SK-N-SH (cell line): ENCODE data around the gene CLEC4M. TPM values are rescaled to one million over a fixed set of nuclear protein-coding genes. Genes with fewer than 3 reads are reported as not detected.

ENCODE experiments used
- CTCF ChIA-PET: fragments of 300-600, 350-600 bp; formaldehyde crosslinking; extraction: SDS; loops from one replicate; lab custom pipeline; 2021; lab: Yijun Ruan, JAX
- POLR2A ChIA-PET: fragments of 350-600 bp; sonication (Branson Sonifier 250); formaldehyde crosslinking; extraction: SDS; loops from one replicate; lab custom pipeline; 2020; ENCODE audit warnings: antibody characterized with exemption, inconsistent platforms; lab: Yijun Ruan, JAX
- DNase-seq: peaks from one replicate; pipeline ENCODE4 v3.0.0; 2012
- H2AFZ ChIP-seq: fragments of 200-600 bp; sonication (generic); 2 replicates; pipeline ENCODE4 v1.8.1; 2016; ENCODE audit warnings: antibody characterized with exemption, mild to moderate bottlenecking, low read depth
- H3F3A ChIP-seq: fragments of 200-600 bp; sonication (generic); replicated peaks from 2 replicates; pipeline ENCODE3; 2016; ENCODE audit warnings: antibody characterized with exemption, mild to moderate bottlenecking; ENCODE audit not compliant: insufficient read depth
- H3K27ac ChIP-seq, 2 experiments: fragments of 200-500 bp in 1 of 2; fragments of 200-600 bp in 1 of 2; sonication (Bioruptor generic) in 1 of 2; sonication (generic), shearing (Covaris generic) in 1 of 2; 2 replicates each; pipeline versions ENCODE4 v1.5.1 to v1.6.1; 2014 to 2016; ENCODE audit warnings: low read depth in 2 of 2, inconsistent platforms in 1 of 2, low read length in 1 of 2, mild to moderate bottlenecking in 1 of 2, mixed read lengths in 1 of 2
- H3K27me3 ChIP-seq: fragments of 200-600 bp; sonication (generic), shearing (Covaris generic); 2 replicates; pipeline ENCODE4 v1.6.1; 2016; ENCODE audit warnings: mixed run types; ENCODE audit not compliant: insufficient read depth
- H3K36me3 ChIP-seq, 2 experiments: fragments of 200-500 bp in 1 of 2; fragments of 200-600 bp in 1 of 2; sonication (Bioruptor generic) in 1 of 2; sonication (generic) in 1 of 2; replicated peaks in 1 of 2; 2 replicates each; pipeline versions ENCODE3 to v1.5.1; 2014 to 2016; ENCODE audit warnings: low read length in 1 of 2, mild to moderate bottlenecking in 1 of 2; ENCODE audit not compliant: insufficient read depth in 2 of 2, control insufficient read depth in 1 of 2
- H3K4me1 ChIP-seq, 2 experiments: fragments of 200-500 bp in 1 of 2; fragments of 200-600 bp in 1 of 2; sonication (Bioruptor generic) in 1 of 2; sonication (generic), shearing (Covaris generic) in 1 of 2; 2 replicates each; pipeline versions ENCODE4 v1.5.1 to v1.6.1; 2014 to 2016; ENCODE audit warnings: low read depth in 1 of 2, low read length in 1 of 2, mixed run types in 1 of 2; ENCODE audit not compliant: insufficient read depth in 2 of 2, control insufficient read depth in 1 of 2
- H3K4me2 ChIP-seq: fragments of 200-600 bp; sonication (generic), shearing (Covaris generic); 2 replicates; pipeline ENCODE4 v1.6.1; 2017; ENCODE audit warnings: mixed run types
- H3K4me3 ChIP-seq, 2 experiments: fragments of 200-500 bp in 1 of 2; fragments of 200-600 bp in 1 of 2; sonication (Bioruptor generic) in 1 of 2; sonication (generic), shearing (Covaris generic) in 1 of 2; 2 replicates each; pipeline versions ENCODE4 v1.5.1 to v1.8.1; 2014 to 2016; ENCODE audit warnings: low read depth in 2 of 2, inconsistent platforms in 1 of 2, low read length in 1 of 2, mild to moderate bottlenecking in 1 of 2, mixed read lengths in 1 of 2, moderate library complexity in 1 of 2
- H3K79me2 ChIP-seq: fragments of 200-600 bp; sonication (generic); 2 replicates; pipeline ENCODE4 v1.8.1; 2017; ENCODE audit warnings: mild to moderate bottlenecking; ENCODE audit not compliant: insufficient read depth
- H3K9ac ChIP-seq: fragments of 200-600 bp; sonication (generic); 2 replicates; pipeline ENCODE4 v1.6.1; 2017; ENCODE audit warnings: mixed run types
- H3K9me2 ChIP-seq: fragments of 200-600 bp; sonication (generic); 2 replicates; pipeline ENCODE4 v1.6.1; 2017; ENCODE audit warnings: mixed run types
- H3K9me3 ChIP-seq: fragments of 200-600 bp; sonication (generic); 2 replicates; pipeline ENCODE4 v1.6.1; 2017; ENCODE audit warnings: mixed run types, mild to moderate bottlenecking, moderate library complexity
- H4K20me1 ChIP-seq: fragments of 200-600 bp; sonication (generic); 2 replicates; pipeline ENCODE4 v1.6.1; 2017; ENCODE audit warnings: mild to moderate bottlenecking, mixed run types; ENCODE audit not compliant: insufficient read depth
- GATA2 ChIP-seq: sonication (generic); formaldehyde crosslinking; IDR thresholded peaks from 2 replicates; pipeline ENCODE4 v1.5.0; 2020; ENCODE audit warnings: mild to moderate bottlenecking, missing genetic modification reagents
- NFIC ChIP-seq: IDR thresholded peaks from 2 replicates; pipeline ENCODE4 v1.4.0; 2012; ENCODE audit warnings: borderline replicate concordance
- RAD21 ChIP-seq: IDR thresholded peaks from 2 replicates; pipeline ENCODE4 v1.6.1; 2012; ENCODE audit warnings: mild to moderate bottlenecking, low read length
- RCOR1 ChIP-seq: fragments of 150-350 bp; IDR thresholded peaks from 2 replicates; pipeline ENCODE4 v1.6.1; 2017; ENCODE audit warnings: antibody characterized with exemption, low read length
- RXRA ChIP-seq: IDR thresholded peaks from 2 replicates; pipeline ENCODE4 v1.4.0; 2012; ENCODE audit warnings: low read depth, mild to moderate bottlenecking, borderline replicate concordance
- SIN3A ChIP-seq: IDR thresholded peaks from 2 replicates; pipeline ENCODE4 v1.6.1; 2012; ENCODE audit warnings: low read depth, mild to moderate bottlenecking, low read length, moderate library complexity, borderline replicate concordance
- SMC3 ChIP-seq: IDR thresholded peaks from 2 replicates; pipeline ENCODE4 v1.6.1; 2012; ENCODE audit warnings: low read depth, low read length, improper control_type of control experiment
- TAF1 ChIP-seq: IDR thresholded peaks from 2 replicates; pipeline ENCODE4 v1.6.1; 2012; ENCODE audit warnings: low read depth, mild to moderate bottlenecking, low read length, moderate library complexity, borderline replicate concordance
- TCF12 ChIP-seq: IDR thresholded peaks from 2 replicates; pipeline ENCODE4 v1.4.0; 2012
- WGBS: methylation state at CpG from one replicate; pipeline ENCODE4 v1.1.6; 2017; ENCODE audit warnings: low lambda C conversion rate; 5-methylcytosine and 5-hydroxymethylcytosine counted together
- polyA plus RNA-seq, 3 experiments: library from polyadenylated mRNA; depleted of rRNA; stranded (reverse); fragments of >200 nt; gene quantifications; 2 replicates each; pipeline ENCODE4 v1.2.3, GENCODE V29; 2012
- TF ChIP-seq, protein P1 (sequence below): IDR thresholded peaks from 2 replicates; pipeline ENCODE4 v1.4.0; 2012; ENCODE audit warnings: low read depth, borderline replicate concordance
- TF ChIP-seq, protein P2 (sequence below): fragments of 200-600 bp; sonication (generic); IDR thresholded peaks from 2 replicates; pipeline ENCODE4 v1.6.1; 2017; ENCODE audit warnings: antibody characterized with exemption, mild to moderate bottlenecking, moderate library complexity
- TF ChIP-seq, protein P3 (sequence below): IDR thresholded peaks from 2 replicates; pipeline ENCODE4 v1.4.0; 2012; ENCODE audit warnings: low read depth
- TF ChIP-seq, protein P4 (sequence below): IDR thresholded peaks from 2 replicates; pipeline ENCODE4 v1.4.0; 2012; ENCODE audit warnings: low read depth, borderline replicate concordance

The CLEC4M gene
- polyA plus RNA-seq, 1 of the 3 experiments (the other 2 are of a cell fraction), result not detected

DNA sequence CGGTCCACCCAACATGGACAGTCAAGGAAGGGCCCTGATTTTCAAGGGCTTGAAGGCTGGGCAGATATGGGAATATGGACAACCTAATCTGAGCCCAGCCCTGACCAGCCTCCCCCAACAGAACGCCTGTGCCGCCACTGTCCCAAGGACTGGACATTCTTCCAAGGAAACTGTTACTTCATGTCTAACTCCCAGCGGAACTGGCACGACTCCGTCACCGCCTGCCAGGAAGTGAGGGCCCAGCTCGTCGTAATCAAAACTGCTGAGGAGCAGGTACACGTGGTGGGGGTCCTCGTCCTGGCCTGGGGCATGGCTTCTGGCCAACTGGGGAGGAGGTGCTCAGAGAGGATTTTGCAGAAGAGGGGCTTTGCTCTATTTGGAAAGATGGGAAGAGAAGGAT, 3.5 kb downstream of the CLEC4M start:
- no peak for DNase-seq
- Histone ChIP-seq H3K9me3 (no peaks in the 10 kb centered on the region), H3K36me3 (no peaks in the 10 kb centered on the region), H3K4me2 (no peak overlapping the region), H3K79me2 (no peaks in the 10 kb centered on the region), H4K20me1 (no peaks in the 10 kb centered on the region), H3K27me3 (peaks cover 58% of the 10 kb centered on the region), H3K27ac (no peak overlapping the region), H3F3A (no peaks in the 10 kb centered on the region), H3K9ac (no peak overlapping the region), H2AFZ (no peak overlapping the region), H3K9me2 (no peaks in the 10 kb centered on the region), H3K4me1 (no peaks in the 10 kb centered on the region), H3K4me3 (no peak overlapping the region)
- CTCF ChIA-PET, result interaction anchor here (1.0 kb wide), 1 partner anchor 86 kb away, joined by 3 read pairs; the partner anchor contains the start of gene TRAPPC5
- 20% methylated on average over 3 of the region's 11 CpGs for WGBS
- TF ChIP-seq RAD21, result no peak
- POLR2A ChIA-PET, result no interaction called here

DNA sequence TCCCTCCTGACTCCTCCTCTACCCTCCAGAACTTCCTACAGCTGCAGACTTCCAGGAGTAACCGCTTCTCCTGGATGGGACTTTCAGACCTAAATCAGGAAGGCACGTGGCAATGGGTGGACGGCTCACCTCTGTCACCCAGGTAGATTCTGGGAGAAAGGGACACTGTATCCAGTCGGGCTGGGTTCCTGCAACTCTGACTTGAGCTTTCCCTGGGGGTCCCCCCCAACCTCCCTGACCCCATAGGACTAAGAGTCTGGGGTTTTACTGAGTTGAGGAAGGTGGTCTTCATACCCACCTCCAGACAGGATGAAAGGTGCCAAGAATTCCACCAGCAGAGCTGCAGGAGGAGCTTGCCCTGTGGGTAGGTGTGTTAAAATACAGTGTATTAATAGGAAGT, 4.4 kb downstream of the CLEC4M start:
- H3K9me2 ChIP-seq, result no peaks in the 10 kb centered on the region
- no peak overlapping the region for H3K27ac ChIP-seq
- no peak overlapping the region for H3K4me2 ChIP-seq
- WGBS, result 0% methylated on average over 4 of the region's 4 CpGs
- H3K4me3 ChIP-seq, result no peak overlapping the region
- no peak for DNase-seq
- ChIA-PET POLR2A (no interaction called here), CTCF (interaction anchor here (0.5 to 1.0 kb wide), 2 partner anchors 87 to 887 kb away, joined by 3 read pairs; partner anchors contain the start of gene TRAPPC5)
- no peaks in the 10 kb centered on the region for H4K20me1 ChIP-seq
- TF ChIP-seq TCF12 (no peak), GATA2 (CRISPR knock-in tag) (no peak), TAF1 (no peak), SIN3A (no peak), RCOR1 (no peak), RXRA (no peak), NFIC (no peak), SMC3 (no peak)
- TF ChIP-seq, protein P1, sequence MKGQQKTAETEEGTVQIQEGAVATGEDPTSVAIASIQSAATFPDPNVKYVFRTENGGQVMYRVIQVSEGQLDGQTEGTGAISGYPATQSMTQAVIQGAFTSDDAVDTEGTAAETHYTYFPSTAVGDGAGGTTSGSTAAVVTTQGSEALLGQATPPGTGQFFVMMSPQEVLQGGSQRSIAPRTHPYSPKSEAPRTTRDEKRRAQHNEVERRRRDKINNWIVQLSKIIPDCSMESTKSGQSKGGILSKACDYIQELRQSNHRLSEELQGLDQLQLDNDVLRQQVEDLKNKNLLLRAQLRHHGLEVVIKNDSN, result no peak
- TF ChIP-seq, protein P2, sequence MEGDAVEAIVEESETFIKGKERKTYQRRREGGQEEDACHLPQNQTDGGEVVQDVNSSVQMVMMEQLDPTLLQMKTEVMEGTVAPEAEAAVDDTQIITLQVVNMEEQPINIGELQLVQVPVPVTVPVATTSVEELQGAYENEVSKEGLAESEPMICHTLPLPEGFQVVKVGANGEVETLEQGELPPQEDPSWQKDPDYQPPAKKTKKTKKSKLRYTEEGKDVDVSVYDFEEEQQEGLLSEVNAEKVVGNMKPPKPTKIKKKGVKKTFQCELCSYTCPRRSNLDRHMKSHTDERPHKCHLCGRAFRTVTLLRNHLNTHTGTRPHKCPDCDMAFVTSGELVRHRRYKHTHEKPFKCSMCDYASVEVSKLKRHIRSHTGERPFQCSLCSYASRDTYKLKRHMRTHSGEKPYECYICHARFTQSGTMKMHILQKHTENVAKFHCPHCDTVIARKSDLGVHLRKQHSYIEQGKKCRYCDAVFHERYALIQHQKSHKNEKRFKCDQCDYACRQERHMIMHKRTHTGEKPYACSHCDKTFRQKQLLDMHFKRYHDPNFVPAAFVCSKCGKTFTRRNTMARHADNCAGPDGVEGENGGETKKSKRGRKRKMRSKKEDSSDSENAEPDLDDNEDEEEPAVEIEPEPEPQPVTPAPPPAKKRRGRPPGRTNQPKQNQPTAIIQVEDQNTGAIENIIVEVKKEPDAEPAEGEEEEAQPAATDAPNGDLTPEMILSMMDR, result no peak
- TF ChIP-seq, protein P3, sequence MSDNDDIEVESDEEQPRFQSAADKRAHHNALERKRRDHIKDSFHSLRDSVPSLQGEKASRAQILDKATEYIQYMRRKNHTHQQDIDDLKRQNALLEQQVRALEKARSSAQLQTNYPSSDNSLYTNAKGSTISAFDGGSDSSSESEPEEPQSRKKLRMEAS, result no peak
- TF ChIP-seq, protein P4, sequence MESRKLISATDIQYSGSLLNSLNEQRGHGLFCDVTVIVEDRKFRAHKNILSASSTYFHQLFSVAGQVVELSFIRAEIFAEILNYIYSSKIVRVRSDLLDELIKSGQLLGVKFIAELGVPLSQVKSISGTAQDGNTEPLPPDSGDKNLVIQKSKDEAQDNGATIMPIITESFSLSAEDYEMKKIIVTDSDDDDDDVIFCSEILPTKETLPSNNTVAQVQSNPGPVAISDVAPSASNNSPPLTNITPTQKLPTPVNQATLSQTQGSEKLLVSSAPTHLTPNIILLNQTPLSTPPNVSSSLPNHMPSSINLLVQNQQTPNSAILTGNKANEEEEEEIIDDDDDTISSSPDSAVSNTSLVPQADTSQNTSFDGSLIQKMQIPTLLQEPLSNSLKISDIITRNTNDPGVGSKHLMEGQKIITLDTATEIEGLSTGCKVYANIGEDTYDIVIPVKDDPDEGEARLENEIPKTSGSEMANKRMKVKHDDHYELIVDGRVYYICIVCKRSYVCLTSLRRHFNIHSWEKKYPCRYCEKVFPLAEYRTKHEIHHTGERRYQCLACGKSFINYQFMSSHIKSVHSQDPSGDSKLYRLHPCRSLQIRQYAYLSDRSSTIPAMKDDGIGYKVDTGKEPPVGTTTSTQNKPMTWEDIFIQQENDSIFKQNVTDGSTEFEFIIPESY, result no peak
- H3K79me2 ChIP-seq, result no peaks in the 10 kb centered on the region
- no peak overlapping the region for H2AFZ ChIP-seq
- no peaks in the 10 kb centered on the region for H3F3A ChIP-seq
- H3K27me3 ChIP-seq, result peaks cover 68% of the 10 kb centered on the region
- H3K9ac ChIP-seq, result no peak overlapping the region
- H3K4me1 ChIP-seq, result no peaks in the 10 kb centered on the region
- no peaks in the 10 kb centered on the region for H3K9me3 ChIP-seq
- H3K36me3 ChIP-seq, result no peaks in the 10 kb centered on the region
